MM.1S (cell line): ENCODE measurements around the gene PDGFA.

ENCODE experiments used
- DNase-seq: peaks from one replicate; pipeline ENCODE4 v3.0.0-alpha.2; 2015
- H2AFZ ChIP-seq: fragments of 300-600 bp; sonication (generic); 2 replicates; pipeline ENCODE4 v1.6.0; 2016; ENCODE audit warnings: antibody characterized with exemption, low read length
- H3F3A ChIP-seq: fragments of 300-600 bp; sonication (generic); 2 replicates; pipeline ENCODE4 v1.6.1; 2016; ENCODE audit warnings: mild to moderate bottlenecking, antibody characterized with exemption, low read length, moderate library complexity, mixed read lengths; ENCODE audit not compliant: insufficient read depth
- H3K27ac ChIP-seq: fragments of 300-600 bp; sonication (generic); 2 replicates; pipeline ENCODE4 v1.5.1; 2016; ENCODE audit warnings: mild to moderate bottlenecking, low read length
- H3K27me3 ChIP-seq: fragments of 300-600 bp; sonication (generic); replicated peaks from 2 replicates; pipeline ENCODE4 v1.6.0; 2016; ENCODE audit warnings: low read length; ENCODE audit not compliant: insufficient read depth
- H3K36me3 ChIP-seq: fragments of 300-600 bp; sonication (generic); replicated peaks from 2 replicates; pipeline ENCODE4 v1.6.1; 2016; ENCODE audit warnings: mild to moderate bottlenecking, low read length, mixed read lengths; ENCODE audit not compliant: insufficient read depth
- H3K4me1 ChIP-seq: fragments of 300-600 bp; sonication (generic); 2 replicates; pipeline ENCODE4 v1.6.1; 2016; ENCODE audit warnings: low read length, mixed read lengths
- H3K4me2 ChIP-seq: fragments of 300-600 bp; sonication (generic); 2 replicates; pipeline ENCODE4 v1.6.0; 2016; ENCODE audit warnings: low read depth, low read length
- H3K4me3 ChIP-seq: fragments of 300-600 bp; sonication (generic); 2 replicates; pipeline ENCODE4 v1.5.1; 2016; ENCODE audit warnings: low read length, mixed read lengths
- H3K79me2 ChIP-seq: fragments of 300-600 bp; sonication (generic); 2 replicates; pipeline ENCODE4 v1.6.1; 2016; ENCODE audit warnings: mixed run types, low read length, mixed read lengths
- H3K9ac ChIP-seq: fragments of 300-600 bp; sonication (generic); 2 replicates; pipeline ENCODE4 v1.6.1; 2016; ENCODE audit warnings: low read length, mixed read lengths
- H3K9me2 ChIP-seq: fragments of 300-600 bp; sonication (generic); replicated peaks from 2 replicates; pipeline ENCODE4 v1.6.1; 2016; ENCODE audit warnings: mild to moderate bottlenecking, low read length, mixed read lengths; ENCODE audit not compliant: insufficient read depth
- H3K9me3 ChIP-seq: fragments of 300-600 bp; sonication (generic); replicated peaks from 2 replicates; pipeline ENCODE4 v1.6.1; 2016; ENCODE audit warnings: mild to moderate bottlenecking, low read length, mixed read lengths; ENCODE audit not compliant: insufficient read depth
- H4K20me1 ChIP-seq: fragments of 300-600 bp; sonication (generic); 2 replicates; pipeline ENCODE4 v1.6.1; 2016; ENCODE audit warnings: mild to moderate bottlenecking, low read length, moderate library complexity, mixed read lengths; ENCODE audit not compliant: insufficient read depth
- EZH2 ChIP-seq: fragments of 300-600 bp; sonication (generic); optimal IDR thresholded peaks from 2 replicates; pipeline ENCODE3; 2017; ENCODE audit warnings: low read depth, mild to moderate bottlenecking, antibody characterized with exemption, low read length, mixed read lengths
- EZH2phosphoT487 ChIP-seq: fragments of 300-600 bp; sonication (generic); IDR thresholded peaks from 2 replicates; pipeline ENCODE4 v1.6.1; 2018; ENCODE audit warnings: antibody characterized with exemption, low read length
- TF ChIP-seq, protein P1 (sequence below): fragments of 300-600 bp; sonication (generic); IDR thresholded peaks from 2 replicates; pipeline ENCODE4 v1.5.1; 2016; ENCODE audit warnings: antibody characterized with exemption, low read length, mixed read lengths

Gene PDGFA

DNA sequence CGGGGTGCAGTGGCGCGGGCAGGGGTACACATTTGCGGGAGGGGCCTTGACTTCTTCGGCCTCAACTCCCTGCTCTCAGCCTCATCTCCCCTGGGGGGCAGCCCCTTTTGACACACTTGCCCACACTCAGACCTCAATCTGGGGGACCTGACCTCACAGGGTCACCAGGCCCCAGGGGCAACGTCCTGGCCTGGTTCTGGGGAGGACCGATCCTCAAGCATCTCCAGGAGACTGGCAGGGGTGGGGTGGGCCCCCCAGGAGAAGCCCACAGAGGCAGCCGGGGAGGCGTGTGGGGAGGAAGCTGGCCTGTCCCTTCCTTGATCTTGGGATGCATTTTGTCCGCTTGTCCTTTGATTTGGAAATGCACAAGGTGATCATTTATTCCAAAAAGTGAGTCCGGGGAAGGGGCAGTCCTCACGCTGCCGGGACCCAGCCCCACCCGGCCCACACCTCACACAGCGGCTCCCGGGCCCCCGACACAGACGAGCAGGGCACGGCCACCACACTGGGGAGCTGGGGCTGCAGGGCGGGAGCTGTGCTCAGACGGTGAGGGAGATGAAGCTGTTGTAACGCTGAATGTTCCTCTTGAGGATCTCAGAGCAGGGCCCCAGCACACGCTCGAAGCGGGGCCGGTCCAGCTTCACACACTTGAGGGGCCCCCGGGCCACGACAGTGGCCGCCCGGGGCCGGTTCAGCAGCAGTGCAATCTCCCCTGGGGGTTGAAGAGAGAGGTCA is 30.4 kb upstream of the PDGFA start:
- TF ChIP-seq, protein P1, sequence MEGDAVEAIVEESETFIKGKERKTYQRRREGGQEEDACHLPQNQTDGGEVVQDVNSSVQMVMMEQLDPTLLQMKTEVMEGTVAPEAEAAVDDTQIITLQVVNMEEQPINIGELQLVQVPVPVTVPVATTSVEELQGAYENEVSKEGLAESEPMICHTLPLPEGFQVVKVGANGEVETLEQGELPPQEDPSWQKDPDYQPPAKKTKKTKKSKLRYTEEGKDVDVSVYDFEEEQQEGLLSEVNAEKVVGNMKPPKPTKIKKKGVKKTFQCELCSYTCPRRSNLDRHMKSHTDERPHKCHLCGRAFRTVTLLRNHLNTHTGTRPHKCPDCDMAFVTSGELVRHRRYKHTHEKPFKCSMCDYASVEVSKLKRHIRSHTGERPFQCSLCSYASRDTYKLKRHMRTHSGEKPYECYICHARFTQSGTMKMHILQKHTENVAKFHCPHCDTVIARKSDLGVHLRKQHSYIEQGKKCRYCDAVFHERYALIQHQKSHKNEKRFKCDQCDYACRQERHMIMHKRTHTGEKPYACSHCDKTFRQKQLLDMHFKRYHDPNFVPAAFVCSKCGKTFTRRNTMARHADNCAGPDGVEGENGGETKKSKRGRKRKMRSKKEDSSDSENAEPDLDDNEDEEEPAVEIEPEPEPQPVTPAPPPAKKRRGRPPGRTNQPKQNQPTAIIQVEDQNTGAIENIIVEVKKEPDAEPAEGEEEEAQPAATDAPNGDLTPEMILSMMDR = no peak
- TF ChIP-seq EZH2phosphoT487 = no peak
- TF ChIP-seq EZH2 = no peak
- no peaks in the 10 kb centered on the region for H3K4me1 ChIP-seq
- no peaks in the 10 kb centered on the region for H3K36me3 ChIP-seq
- no peaks in the 10 kb centered on the region for H3K79me2 ChIP-seq
- H4K20me1 ChIP-seq = no peaks in the 10 kb centered on the region
- H2AFZ ChIP-seq = no peak overlapping the region
- H3K9me2 ChIP-seq = no peaks in the 10 kb centered on the region
- no peak for DNase-seq
- no peak overlapping the region for H3K4me3 ChIP-seq
- no peaks in the 10 kb centered on the region for H3F3A ChIP-seq
- no peaks in the 10 kb centered on the region for H3K27me3 ChIP-seq
- no peak overlapping the region for H3K27ac ChIP-seq
- H3K9me3 ChIP-seq = no peaks in the 10 kb centered on the region
- H3K9ac ChIP-seq = no peak overlapping the region
- no peak overlapping the region for H3K4me2 ChIP-seq

DNA sequence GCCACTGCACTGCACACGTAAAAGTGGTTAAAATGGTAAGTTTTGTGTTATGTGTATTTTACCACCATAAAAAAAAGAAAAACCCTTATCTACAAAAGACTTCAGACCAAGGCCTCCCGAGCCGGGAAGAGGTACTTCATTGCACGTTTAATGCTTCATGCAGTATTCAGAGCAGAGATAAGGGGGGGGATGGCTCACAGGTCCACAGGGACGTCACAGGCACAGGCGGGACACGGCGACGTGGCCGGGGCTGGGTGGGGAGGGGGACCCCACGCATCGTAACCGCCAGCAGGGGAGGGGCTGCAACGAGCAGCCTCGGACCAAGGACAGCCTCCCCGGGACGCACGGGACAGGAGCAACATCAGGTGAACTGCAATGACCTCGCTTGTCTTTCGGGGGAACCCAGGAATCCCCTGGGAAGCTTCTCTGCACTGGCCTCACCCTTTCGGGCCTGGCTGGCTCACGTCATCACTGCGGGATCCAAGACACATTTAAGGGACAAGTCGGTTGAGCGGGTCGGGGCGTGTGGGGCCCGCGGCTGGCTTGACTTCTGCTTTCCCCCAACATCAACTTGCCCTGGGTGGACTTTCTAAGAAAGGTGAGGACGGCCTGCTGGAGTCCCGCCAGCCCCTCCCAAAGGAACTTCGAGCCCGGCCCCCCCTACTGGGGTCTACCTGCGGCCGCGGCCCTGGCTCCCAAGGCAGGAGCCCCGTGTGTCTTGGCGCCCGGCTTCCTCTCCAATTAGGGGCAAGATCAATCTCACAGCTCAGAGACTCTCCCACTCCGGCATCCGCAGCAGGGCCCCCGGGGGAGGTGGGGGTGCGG is 29.6 kb upstream of the PDGFA start:
- Histone ChIP-seq H3K4me2 (no peak overlapping the region), H3K36me3 (no peaks in the 10 kb centered on the region), H3K27me3 (no peaks in the 10 kb centered on the region), H3K9ac (no peak overlapping the region), H2AFZ (no peak overlapping the region), H4K20me1 (no peaks in the 10 kb centered on the region), H3K27ac (no peak overlapping the region), H3K4me3 (no peak overlapping the region), H3K4me1 (no peaks in the 10 kb centered on the region), H3K9me2 (no peaks in the 10 kb centered on the region), H3K79me2 (no peaks in the 10 kb centered on the region), H3F3A (no peaks in the 10 kb centered on the region), H3K9me3 (no peaks in the 10 kb centered on the region)
- DNase-seq = no peak
- TF ChIP-seq, protein P1 = no peak
- TF ChIP-seq EZH2 = no peak

DNA sequence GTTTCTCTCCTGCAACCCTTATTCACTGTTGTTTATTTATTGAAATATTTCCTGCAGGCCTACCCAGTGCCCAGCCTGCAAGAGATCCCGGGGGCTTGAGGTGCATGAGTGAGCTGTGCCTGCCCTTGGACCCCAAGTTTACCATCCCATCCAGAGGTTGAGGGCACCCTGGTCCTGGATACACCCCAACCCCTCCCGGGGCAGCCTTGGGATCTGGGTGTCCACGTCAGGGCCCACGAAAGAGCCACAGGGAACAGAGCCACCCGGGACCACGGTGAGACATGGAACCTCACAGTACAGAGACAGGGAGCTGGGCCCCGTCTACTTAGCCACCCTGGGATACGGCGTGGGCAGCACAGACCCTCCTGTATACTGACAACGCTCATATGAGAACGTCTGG is 28.8 kb upstream of the PDGFA start:
- Histone ChIP-seq H3K79me2 (no peaks in the 10 kb centered on the region), H3K9ac (no peak overlapping the region), H3K27ac (no peak overlapping the region), H3K9me2 (no peaks in the 10 kb centered on the region), H3K27me3 (no peaks in the 10 kb centered on the region), H3K4me2 (no peak overlapping the region), H3F3A (no peaks in the 10 kb centered on the region), H3K4me3 (no peak overlapping the region), H3K9me3 (no peaks in the 10 kb centered on the region), H3K36me3 (no peaks in the 10 kb centered on the region), H4K20me1 (no peaks in the 10 kb centered on the region), H3K4me1 (no peaks in the 10 kb centered on the region), H2AFZ (no peak overlapping the region)
- DNase-seq = no peak
- TF ChIP-seq, protein P1 = no peak
- TF ChIP-seq EZH2 (no peak), EZH2phosphoT487 (no peak)
